Measurements from ENCODE around the gene MTPN.

The MTPN gene

DNA sequence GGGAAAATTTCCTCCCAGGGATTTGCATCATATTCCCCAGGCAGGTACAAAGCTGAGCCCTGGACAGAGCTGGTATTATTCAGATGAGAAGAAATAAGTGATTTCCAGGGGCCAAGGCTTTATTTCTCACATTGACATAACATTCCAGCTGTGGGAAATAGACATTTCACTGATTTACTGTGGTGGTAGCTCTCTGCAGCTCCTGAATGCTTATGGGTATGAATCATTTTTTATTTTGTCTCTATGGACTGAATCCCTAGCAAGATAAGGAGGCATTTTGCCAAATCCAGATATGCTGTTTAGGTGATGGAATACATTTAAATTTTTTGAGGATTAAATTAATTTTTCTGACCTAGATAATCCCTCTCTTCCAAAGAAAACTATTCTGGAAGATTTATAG lies 97.9 kb downstream of the MTPN start:
- no peak for DNase-seq

DNA sequence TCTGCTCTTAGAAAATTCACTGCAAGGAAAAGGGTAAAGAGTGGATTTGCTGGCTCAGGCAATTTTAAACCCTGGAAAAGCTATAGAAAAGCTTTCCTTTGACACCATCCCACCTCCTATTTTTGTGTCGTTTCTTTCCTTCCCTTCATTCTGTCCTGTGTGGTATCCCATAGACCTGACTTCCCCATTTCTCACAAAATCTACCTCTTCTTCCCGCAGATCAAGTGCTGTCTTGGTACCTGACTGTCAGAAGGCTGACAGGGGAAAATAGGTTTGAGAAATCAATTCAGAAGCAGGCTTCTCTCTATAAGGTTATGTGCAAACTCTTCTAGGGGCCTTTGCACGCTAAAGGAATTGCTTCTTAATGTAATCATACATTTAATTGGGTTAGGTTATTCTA lies 98.9 kb downstream of the MTPN start:
- DNase-seq: no peak

DNA sequence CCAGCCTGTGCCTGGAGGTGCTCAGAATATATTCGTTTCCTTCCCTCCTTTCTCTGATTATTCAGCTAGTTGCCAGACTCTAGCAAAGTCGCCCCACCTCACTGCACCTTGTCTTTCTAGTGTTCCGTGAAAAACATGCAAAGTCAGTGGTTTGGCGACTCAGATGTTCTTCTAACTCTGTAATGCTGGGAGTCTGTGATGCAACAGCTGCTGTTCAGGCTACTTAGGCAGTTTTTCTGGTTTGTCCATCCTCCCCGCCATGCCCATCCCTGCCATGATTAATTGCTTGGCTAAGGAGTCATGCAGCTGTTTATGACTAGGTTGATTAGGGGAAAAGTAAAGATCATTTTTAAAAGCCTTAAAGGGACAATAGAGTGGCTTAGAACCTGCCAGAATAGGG lies 99.4 kb downstream of the MTPN start:
- no peak for DNase-seq
